ENCODE data around the gene HIGD1A.

The HIGD1A gene

GRCh38 chr3:42804831-42805132 is 492 bp upstream of the HIGD1A start:
- H3K4me3 ChIP-seq (ENCODE audit: low read depth, low read length): peak overlapping the region; percentile 85
- TF ChIP-seq, protein P1, sequence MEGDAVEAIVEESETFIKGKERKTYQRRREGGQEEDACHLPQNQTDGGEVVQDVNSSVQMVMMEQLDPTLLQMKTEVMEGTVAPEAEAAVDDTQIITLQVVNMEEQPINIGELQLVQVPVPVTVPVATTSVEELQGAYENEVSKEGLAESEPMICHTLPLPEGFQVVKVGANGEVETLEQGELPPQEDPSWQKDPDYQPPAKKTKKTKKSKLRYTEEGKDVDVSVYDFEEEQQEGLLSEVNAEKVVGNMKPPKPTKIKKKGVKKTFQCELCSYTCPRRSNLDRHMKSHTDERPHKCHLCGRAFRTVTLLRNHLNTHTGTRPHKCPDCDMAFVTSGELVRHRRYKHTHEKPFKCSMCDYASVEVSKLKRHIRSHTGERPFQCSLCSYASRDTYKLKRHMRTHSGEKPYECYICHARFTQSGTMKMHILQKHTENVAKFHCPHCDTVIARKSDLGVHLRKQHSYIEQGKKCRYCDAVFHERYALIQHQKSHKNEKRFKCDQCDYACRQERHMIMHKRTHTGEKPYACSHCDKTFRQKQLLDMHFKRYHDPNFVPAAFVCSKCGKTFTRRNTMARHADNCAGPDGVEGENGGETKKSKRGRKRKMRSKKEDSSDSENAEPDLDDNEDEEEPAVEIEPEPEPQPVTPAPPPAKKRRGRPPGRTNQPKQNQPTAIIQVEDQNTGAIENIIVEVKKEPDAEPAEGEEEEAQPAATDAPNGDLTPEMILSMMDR (IDR thresholded peaks at IDR 0.05; ENCODE audit: low read depth, low read length): no peak

DNA sequence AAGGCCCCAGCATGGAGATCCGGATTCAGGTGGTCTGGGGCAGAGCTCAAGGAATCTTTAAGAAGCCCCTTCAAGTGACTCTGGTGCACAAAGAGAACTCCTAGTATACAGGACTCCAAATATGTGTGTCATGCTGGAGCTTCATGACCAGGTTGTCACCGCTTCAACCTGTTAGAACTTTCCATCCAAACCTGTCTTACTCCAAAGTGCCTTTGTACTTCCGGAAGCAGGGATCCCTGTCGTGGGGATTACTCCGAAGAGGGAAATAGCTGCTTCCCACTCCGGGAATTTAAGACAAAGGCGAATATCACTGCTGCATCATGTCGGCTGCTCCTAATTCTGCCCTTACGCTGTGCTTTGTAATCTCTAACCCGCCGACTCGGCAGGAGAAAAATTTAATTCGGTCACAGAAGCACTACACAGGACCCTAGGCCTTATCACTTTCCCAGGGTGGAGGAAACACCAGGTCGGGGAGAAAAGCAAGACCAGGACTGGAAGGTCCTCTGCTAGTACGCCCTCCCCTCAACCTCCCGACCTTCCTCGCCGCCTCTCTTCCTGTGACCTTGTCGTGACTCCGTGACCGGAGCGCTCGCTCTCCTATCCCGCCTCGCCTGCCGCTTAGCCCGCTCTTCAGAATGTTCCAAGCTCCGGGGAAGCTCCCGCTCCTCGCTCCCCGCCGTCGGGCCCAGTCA is 730 bp downstream of the HIGD1A start:
- peak overlapping the region; percentile 85 for H3K4me3 ChIP-seq (ENCODE audit: low read depth, low read length)
- TF ChIP-seq, protein P1 (IDR thresholded peaks at IDR 0.05; ENCODE audit: low read depth, low read length): no peak

- TF ChIP-seq, protein P1 (IDR thresholded peaks at IDR 0.05; ENCODE audit: low read depth, low read length): no peak
- H3K4me3 ChIP-seq (ENCODE audit: low read depth, low read length): peak overlapping the region; percentile 85
Measured at GRCh38 chr3:42802876-42803413, 1.3 kb downstream of the HIGD1A start.

- TF ChIP-seq, protein P1 (IDR thresholded peaks at IDR 0.05; ENCODE audit: low read depth, low read length): no peak
- no peak overlapping the region for H3K4me3 ChIP-seq (ENCODE audit: low read depth, low read length)
Measured at GRCh38 chr3:42801784-42802183, 2.5 kb downstream of the HIGD1A start.

- TF ChIP-seq, protein P1 (IDR thresholded peaks at IDR 0.05; ENCODE audit: low read depth, low read length): no peak
- H3K4me3 ChIP-seq (ENCODE audit: low read depth, low read length): no peak overlapping the region
Measured at GRCh38 chr3:42801048-42801620, 3.2 kb downstream of the HIGD1A start.

DNA sequence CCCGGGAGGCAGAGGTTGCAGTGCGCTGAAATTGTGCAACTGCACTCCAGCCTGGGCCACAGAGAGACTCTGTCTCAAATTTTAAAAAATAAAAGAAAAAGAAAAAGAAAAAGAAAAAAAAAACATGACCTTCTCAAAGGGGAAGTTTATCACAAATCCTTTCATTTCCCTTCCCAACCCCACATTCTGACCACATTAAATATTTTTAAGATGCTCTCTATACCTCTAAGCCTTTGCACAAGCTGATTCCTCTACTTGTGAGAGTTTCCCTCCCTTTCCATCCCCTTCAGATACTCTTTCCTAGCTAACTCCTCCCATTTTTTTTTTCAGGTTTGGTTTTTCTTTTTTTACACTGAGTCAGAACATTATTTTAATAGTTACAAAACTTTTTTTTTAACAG is 4.0 kb downstream of the HIGD1A start:
- H3K4me3 ChIP-seq (ENCODE audit: low read depth, low read length): no peak overlapping the region
- TF ChIP-seq, protein P1 (IDR thresholded peaks at IDR 0.05; ENCODE audit: low read depth, low read length): no peak

DNA sequence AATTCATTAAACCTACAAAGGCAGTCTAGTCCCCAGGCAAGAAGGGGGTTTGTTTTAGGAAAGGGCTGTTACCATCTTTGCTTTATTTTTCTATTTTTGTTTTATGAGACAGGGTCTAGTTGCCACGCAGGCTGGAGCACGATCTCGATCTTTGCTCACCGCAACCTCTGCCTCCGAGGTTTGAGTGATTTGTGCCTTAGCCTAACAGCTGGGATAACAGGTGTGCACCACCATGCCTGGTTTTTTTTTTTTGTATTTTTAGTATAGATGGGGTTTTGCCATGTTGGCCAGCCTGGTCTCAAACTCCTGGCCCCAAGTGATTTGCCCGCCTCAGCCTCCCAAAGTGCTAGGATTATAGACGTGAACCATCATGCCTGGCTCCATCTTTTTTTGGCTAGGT is 4.9 kb downstream of the HIGD1A start:
- no peak overlapping the region for H3K4me3 ChIP-seq (ENCODE audit: low read depth, low read length)
- TF ChIP-seq, protein P1 (IDR thresholded peaks at IDR 0.05; ENCODE audit: low read depth, low read length): no peak

All from WI38 (cell line).